ENCODE data around the gene PFKFB2.

Gene PFKFB2

DNA sequence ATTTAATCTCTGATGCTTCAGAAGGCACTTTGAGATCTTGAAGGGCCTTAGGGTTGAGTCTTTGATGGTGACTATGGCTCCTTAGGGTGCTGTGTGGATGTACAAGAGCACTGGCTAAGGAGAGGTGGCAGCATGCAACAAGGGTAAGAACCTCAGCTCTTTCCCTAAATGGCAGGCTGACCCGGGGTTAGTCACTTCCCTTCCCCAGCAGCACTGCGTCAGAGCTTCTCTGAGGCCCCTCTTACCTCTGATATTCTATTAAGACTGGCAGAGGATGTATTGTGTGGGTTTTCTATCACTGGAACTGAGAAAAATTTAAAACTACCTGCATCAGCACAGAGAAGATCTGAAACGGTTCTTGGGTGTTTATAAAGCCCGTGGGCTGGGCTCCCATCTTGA lies 32.4 kb upstream of the PFKFB2 start:
- Histone ChIP-seq H3K4me3 (ENCODE audit: low read length) (no peak overlapping the region), H3K9ac (ENCODE audit: low read length) (no peak overlapping the region)

DNA sequence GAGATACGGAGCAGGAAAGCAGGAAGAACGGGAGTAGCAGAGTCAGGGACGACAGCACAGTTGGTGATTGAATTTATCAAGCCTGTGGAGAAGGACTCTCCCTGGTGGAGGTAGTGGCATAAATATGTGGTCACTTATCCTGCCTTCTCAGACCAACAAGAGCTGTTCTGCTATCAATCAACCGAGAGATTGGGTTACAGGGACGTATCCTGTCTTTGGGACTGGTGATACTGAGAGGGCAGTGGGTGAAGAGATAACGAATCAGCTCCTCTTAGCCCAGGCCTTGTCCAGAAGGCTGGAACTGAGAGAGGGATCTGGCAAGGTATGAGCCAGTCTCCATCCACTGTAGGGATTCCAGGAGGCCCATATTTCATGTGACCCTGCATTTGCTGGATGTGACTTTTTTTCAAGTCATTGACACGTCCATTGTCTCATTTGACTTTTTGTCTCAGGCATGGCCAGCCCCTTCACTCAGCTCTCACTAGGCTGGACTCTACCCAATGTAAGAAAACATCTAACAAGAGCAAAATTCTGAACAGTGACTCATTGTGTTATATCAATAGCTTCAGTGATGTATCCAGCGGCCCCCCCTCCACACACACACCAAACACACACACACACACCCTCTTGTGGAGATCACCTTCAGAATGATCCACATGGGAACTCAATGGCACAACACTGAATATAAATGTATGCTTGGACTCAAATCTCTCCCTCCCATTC lies 31.8 kb upstream of the PFKFB2 start:
- Histone ChIP-seq H3K4me2 (ENCODE audit: low read depth, low read length) (no peak overlapping the region), H3K79me2 (ENCODE audit: low read length) (no peaks in the 10 kb centered on the region), H3K27me3 (replicated peaks; ENCODE audit: insufficient read depth, low read length) (peaks cover 4% of the 10 kb centered on the region), H2AFZ (ENCODE audit: low read length) (no peak overlapping the region), H3K4me3 (ENCODE audit: low read length) (no peak overlapping the region), H3K9me3 (replicated peaks; ENCODE audit: insufficient read depth, low read length) (no peaks in the 10 kb centered on the region), H3K9me2 (replicated peaks; ENCODE audit: insufficient read depth, low read length) (no peaks in the 10 kb centered on the region), H3F3A (ENCODE audit: insufficient read depth, low read length) (no peaks in the 10 kb centered on the region), H3K4me1 (ENCODE audit: low read length) (no peaks in the 10 kb centered on the region), H3K36me3 (replicated peaks; ENCODE audit: insufficient read depth, low read length) (no peaks in the 10 kb centered on the region), H3K27ac (ENCODE audit: low read length) (no peak overlapping the region), H3K9ac (ENCODE audit: low read length) (no peak overlapping the region), H4K20me1 (ENCODE audit: insufficient read depth, low read length) (no peaks in the 10 kb centered on the region)
- no peak for DNase-seq
- no peak for TF ChIP-seq EZH2 (optimal IDR thresholded peaks at IDR 0.05; ENCODE audit: low read depth, low read length)
- TF ChIP-seq EZH2phosphoT487 (IDR thresholded peaks at IDR 0.05; ENCODE audit: low read length) = no peak
- TF ChIP-seq, protein P1, sequence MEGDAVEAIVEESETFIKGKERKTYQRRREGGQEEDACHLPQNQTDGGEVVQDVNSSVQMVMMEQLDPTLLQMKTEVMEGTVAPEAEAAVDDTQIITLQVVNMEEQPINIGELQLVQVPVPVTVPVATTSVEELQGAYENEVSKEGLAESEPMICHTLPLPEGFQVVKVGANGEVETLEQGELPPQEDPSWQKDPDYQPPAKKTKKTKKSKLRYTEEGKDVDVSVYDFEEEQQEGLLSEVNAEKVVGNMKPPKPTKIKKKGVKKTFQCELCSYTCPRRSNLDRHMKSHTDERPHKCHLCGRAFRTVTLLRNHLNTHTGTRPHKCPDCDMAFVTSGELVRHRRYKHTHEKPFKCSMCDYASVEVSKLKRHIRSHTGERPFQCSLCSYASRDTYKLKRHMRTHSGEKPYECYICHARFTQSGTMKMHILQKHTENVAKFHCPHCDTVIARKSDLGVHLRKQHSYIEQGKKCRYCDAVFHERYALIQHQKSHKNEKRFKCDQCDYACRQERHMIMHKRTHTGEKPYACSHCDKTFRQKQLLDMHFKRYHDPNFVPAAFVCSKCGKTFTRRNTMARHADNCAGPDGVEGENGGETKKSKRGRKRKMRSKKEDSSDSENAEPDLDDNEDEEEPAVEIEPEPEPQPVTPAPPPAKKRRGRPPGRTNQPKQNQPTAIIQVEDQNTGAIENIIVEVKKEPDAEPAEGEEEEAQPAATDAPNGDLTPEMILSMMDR (IDR thresholded peaks at IDR 0.05; ENCODE audit: low read length) = no peak

More for the DNA sequence above, 32.4 kb upstream of the PFKFB2 start:
- no peaks in the 10 kb centered on the region for H4K20me1 ChIP-seq (ENCODE audit: insufficient read depth, low read length)
- no peak for DNase-seq
- H3K36me3 ChIP-seq (replicated peaks; ENCODE audit: insufficient read depth, low read length) = no peaks in the 10 kb centered on the region
- H3K9me3 ChIP-seq (replicated peaks; ENCODE audit: insufficient read depth, low read length) = no peaks in the 10 kb centered on the region
- H3F3A ChIP-seq (ENCODE audit: insufficient read depth, low read length) = no peaks in the 10 kb centered on the region
- no peak overlapping the region for H3K4me2 ChIP-seq (ENCODE audit: low read depth, low read length)
- H2AFZ ChIP-seq (ENCODE audit: low read length) = no peak overlapping the region
- no peaks in the 10 kb centered on the region for H3K79me2 ChIP-seq (ENCODE audit: low read length)
- H3K9me2 ChIP-seq (replicated peaks; ENCODE audit: insufficient read depth, low read length) = no peaks in the 10 kb centered on the region
- H3K27me3 ChIP-seq (replicated peaks; ENCODE audit: insufficient read depth, low read length) = no peaks in the 10 kb centered on the region; the same call in 1 of the 2 replicates
- H3K27ac ChIP-seq (ENCODE audit: low read length) = no peak overlapping the region
- TF ChIP-seq EZH2phosphoT487 (IDR thresholded peaks at IDR 0.05; ENCODE audit: low read length) (no peak), EZH2 (optimal IDR thresholded peaks at IDR 0.05; ENCODE audit: low read depth, low read length) (no peak)
- TF ChIP-seq, protein P1 (IDR thresholded peaks at IDR 0.05; ENCODE audit: low read length) = no peak
- no peaks in the 10 kb centered on the region for H3K4me1 ChIP-seq (ENCODE audit: low read length)

DNA sequence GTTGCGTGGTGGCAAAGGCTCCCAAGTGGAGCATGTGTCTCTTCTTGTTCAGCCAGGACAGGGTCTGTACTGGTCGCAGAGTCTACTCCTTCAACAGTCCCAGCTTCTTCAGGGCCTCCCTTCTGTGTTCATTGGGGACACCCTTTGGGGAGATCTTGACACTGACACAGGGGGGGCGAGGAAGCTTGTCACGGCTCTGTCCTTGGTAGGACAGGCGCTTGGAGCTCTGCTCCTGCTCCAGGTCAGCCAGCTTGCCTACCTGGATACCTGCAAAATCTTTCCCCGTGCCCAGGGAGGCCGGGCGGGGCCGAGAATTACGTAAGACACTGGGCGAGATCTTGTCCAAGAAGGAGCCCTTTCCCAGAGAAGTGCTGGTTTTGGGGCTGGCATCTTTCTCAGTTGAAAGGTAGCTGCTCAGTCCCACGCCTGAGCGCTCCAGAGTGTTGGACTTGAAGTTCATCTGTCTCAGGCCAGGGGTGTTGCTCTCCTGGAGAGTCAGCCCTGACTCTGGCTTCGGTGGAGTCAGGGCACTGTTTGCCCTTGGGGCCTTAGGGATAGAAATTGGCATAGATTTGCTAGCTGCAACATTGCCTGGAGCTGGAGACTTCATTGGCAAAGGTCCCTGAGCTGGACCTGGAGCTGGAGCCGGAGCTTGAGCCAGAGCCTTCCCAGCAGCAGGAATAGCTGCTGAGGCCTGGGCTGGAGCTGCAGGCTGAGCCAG lies 31.0 kb upstream of the PFKFB2 start:
- Histone ChIP-seq H3K9ac (ENCODE audit: low read length) (no peak overlapping the region), H3K4me1 (ENCODE audit: low read length) (no peaks in the 10 kb centered on the region), H3K4me3 (ENCODE audit: low read length) (no peak overlapping the region), H3K27ac (ENCODE audit: low read length) (no peak overlapping the region), H3F3A (ENCODE audit: insufficient read depth, low read length) (no peaks in the 10 kb centered on the region), H3K9me3 (replicated peaks; ENCODE audit: insufficient read depth, low read length) (no peaks in the 10 kb centered on the region), H4K20me1 (ENCODE audit: insufficient read depth, low read length) (no peaks in the 10 kb centered on the region), H3K4me2 (ENCODE audit: low read depth, low read length) (no peak overlapping the region), H3K27me3 (replicated peaks; ENCODE audit: insufficient read depth, low read length) (peaks cover 11% of the 10 kb centered on the region), H2AFZ (ENCODE audit: low read length) (no peak overlapping the region), H3K9me2 (replicated peaks; ENCODE audit: insufficient read depth, low read length) (no peaks in the 10 kb centered on the region), H3K79me2 (ENCODE audit: low read length) (no peaks in the 10 kb centered on the region), H3K36me3 (replicated peaks; ENCODE audit: insufficient read depth, low read length) (no peaks in the 10 kb centered on the region)
- no peak for TF ChIP-seq EZH2 (optimal IDR thresholded peaks at IDR 0.05; ENCODE audit: low read depth, low read length)
- no peak for TF ChIP-seq EZH2phosphoT487 (IDR thresholded peaks at IDR 0.05; ENCODE audit: low read length)
- TF ChIP-seq, protein P1 (IDR thresholded peaks at IDR 0.05; ENCODE audit: low read length) = no peak
- DNase-seq = no peak
